ENCODE results near the gene SAFB.

The SAFB gene

DNA sequence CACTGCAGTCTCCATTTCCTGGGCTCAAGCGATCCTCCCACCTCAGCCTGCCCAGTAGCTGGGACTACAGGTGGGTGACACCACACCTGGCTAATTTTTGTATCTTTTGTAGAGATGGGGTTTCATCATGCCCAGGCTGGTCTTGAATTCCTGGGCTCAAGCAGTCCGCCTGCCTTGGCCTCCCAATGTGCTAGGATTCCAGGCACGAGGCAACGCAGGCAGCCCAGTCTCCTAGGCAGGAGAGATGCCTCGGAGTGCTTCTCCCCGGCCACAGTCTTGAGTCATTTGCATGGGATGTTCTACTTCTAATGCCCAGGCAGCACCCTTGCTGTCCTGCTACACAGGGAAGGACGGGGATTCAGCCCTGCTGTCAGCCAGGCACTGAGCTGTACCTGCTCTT is 48.7 kb downstream of the SAFB start:
- DNase-seq: no peak

DNA sequence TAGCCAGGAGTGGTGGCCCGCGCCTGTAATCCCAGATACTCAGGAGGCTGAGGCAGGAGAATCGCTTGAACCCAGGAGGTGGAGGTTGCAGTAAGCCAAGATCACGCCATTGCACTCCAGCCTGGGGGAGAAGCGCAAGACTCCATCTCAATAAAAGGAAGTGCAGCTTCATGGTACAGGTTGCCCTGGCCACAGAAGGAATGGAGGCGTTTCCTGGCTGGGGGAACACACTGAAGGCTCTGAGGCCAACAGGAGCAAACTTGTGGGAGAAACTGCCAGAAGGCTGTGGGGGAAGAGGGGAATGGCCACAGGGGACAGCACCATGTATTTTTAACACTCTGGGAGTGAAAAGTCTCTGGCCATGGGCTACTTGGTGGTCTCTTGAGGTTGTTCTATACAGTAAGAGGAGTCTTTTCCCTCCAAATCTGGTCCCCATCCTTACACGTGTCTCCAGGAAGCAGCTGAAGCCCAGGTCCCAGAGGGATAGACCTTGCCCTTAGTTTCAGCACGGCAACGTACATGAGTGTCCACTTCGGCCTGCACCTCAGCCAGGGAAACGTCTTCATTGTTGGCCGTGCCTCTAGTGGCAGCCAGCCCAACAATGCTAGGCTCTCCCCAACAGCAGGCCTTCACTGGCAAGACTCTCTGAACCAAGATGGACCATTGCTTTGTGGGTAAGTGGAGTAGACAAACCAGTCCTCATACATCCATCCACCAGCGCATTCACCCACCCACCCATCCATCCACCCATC is 50.0 kb downstream of the SAFB start:
- no peak for DNase-seq

DNA sequence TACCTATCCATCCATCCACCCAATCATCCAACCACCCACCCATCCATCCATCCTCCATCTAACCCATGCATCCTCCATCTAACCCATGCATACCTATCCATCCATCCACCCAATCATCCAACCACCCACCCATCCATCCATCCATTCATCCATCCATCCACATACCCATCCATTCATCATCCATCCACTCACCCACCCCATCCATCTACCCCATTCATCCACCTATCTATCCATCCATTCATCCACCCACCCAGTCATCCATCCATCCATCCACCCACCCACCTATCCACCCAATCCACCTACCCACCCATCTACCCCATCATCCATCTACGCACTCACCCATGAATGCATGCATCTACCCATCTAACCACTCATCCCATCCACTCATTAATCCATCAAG is 50.9 kb downstream of the SAFB start:
- no peak for DNase-seq

DNA sequence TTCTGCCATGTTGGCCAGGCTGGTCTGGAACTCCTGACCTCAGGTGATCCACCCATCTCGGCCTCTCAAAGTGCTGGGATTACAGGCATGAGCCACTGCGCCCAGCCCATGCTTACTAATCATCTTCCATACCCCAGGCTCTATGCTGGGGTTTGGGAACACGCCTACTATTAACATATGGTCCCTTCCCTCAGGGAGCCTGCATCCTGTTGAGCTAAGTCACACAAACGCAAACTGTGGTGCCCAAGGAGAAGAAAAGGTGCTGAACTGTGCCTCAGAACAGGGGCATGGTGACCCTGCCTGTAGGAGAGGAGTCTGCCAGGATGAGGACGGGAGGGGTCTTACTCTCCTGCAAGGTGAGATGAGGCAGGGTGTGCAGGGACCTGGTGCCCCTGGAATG is 51.8 kb downstream of the SAFB start:
- DNase-seq: no peak

DNA sequence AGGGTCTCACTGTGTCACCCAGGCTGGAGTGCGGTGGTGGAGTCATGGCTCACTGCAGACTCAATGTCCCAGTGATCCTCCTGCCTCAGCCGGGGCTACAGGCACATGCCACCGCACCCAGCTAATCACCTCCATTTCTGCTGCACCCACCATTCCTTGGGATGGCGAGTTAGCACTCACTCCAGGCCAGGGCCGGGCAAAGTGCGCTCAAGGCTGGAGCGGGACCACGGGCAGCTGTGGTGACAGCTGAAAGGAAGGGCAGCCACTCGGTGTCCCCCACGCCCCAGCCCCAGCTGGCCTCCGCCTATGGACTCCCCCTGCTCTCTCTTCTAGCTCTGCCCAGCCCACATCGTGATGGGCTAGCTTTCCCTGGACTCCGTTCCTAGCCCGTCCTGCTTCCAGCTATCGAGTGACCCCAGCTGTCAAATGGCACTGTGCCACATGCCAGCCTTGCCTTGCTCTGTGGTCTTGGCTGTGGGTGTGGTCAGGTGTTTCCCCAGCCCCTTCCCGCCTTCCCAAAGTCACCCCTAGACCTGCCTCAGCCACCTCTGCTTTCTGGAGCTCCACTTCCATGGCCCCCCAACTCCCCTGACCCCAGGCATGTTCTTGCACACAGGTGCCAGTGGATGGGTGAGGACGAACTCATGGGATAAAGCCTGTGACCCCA is 53.4 kb downstream of the SAFB start:
- DNase-seq: no peak

DNA sequence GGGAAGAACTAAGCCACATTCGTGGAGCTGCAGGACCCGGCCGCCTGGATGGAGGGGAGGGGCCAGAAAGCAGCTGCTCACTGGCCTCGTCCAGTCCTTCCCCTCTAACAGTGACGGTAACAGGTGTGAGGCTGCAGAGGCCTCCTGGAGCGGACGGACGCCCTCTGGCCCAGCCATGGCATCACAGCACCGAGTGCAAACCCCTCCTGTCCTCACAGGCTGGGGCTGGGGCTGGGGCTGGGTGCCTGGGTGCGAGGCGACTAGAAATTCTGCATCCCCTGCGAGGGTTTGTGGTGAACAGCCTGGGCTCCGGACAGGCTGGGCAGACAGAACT is 53.9 kb downstream of the SAFB start:
- DNase-seq: no peak

DNA sequence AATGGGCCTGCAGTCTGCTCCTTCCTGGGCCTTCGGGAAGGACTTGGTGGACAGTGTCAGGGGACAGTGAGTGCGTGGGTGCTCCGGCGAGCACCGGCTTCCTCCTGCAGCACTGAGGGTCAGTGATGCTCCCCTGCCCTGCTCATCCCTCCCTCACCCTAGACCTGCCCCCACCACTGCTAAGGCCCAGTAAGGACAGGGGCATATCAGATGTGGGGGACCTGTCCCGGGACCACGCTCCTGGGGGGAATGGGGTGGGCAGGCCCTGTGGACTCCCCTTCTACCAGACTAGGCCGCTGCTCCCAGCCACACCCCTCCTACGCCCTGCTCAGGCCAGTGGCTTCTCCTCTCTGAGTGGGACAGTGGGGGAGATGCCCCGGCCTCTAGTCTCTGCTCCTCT is 54.3 kb downstream of the SAFB start:
- DNase-seq: no peak

DNA sequence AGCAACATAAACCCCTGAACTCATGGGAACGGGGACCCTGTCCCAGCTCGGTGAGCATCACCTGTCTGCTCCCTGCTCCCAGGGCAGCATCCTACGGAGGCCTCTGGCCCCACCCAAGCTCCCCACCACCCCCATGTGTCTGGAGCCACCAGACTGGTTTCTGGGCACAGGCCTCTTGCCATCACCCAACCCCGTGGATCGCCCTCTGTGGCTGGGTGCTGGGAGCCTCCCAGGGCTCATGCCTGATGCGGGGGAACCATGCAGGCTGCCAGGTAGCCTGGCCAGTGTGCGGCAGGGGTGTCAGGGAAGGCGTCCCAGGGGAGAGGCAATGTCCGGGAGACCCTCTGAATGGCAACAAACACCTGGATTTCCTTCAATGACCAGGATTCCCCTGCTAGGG is 54.7 kb downstream of the SAFB start:
- DNase-seq: no peak

DNA sequence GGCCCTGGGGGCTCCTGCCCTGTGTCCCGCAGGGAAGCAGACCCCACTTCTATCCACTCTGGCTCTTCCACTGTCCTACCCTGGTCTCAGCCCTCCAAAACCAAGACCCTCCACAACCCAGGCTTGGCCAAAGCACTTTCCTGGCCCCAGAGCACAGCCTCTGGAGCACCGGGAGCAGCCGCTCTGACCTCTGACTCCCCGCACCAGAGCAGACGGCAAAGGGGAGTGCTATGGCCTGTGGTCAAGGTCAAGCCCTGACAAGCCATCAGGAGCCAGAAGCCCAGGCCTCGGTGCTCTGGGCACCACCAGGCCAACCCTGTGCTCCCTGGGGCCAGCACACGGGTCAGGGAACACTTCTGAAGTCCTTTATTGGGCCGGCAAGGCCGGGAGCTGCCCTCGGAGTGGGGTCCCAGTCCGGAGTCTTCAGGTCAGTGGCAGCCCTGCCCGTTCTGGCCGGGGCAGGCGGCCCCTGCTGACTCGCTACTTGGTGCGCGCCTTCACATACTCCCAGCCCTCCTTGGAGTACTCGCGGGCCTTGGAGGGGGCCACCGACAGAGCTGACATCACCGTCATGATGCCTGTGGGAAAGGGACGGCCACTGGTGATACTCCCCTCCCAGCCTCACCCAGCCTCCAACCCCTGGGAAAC is 55.3 kb downstream of the SAFB start:
- DNase-seq: no peak

DNA sequence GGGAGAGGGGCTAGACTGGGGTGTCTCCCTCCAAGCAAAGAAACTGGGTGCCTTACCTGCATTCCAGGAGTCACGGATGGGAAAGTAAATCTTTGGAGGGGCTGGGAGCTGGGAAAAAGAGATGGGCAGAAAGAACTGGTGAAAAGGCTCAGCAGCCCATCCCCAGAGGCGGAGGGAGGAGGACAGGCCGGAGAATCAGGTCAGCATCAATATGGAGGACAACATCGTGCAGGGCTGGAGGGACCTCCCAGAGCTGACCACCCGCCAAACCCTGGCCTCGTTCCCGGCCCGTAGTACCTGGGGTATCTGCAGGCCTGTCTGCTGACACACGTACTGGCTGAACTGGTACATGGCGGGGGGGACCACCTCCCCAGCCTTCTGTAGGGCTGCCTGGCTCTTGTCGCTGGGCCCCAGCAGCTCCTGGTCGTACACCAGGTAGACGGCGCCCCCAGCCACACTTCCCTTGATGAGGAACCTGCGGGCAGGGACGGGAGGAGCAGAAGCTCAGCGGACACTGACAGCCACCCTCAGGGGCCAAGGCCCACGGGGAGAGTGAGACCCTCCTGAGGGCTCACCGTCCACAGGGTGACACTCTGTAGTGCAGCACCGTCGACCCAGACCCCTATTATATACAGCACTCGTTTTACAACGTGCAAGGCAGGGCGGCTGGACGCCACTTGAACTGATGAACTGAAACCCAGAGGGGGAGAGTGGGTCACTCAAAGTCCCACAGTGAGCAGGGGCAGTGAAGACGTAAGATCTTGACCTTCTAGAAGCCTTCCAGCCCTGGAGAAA is 56.6 kb downstream of the SAFB start:
- no peak for DNase-seq

DNA sequence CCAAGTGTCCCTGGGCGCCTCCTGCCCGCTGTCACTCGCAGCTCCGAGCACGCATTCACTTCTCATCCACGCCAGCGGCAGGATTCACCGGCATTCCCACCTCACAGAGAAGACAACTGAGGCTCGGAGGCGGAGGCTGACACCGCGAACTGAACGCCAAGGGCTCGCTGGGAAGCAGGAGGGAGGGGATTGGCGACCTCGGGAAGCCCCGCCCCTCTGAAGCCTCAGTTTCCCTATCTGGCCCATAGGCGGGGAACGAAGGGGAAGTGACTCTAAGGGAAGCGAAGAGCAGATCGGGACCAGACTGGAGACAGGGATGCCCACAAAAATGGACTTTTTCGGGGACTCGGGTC is 57.2 kb downstream of the SAFB start:
- DNase-seq: no peak

DNA sequence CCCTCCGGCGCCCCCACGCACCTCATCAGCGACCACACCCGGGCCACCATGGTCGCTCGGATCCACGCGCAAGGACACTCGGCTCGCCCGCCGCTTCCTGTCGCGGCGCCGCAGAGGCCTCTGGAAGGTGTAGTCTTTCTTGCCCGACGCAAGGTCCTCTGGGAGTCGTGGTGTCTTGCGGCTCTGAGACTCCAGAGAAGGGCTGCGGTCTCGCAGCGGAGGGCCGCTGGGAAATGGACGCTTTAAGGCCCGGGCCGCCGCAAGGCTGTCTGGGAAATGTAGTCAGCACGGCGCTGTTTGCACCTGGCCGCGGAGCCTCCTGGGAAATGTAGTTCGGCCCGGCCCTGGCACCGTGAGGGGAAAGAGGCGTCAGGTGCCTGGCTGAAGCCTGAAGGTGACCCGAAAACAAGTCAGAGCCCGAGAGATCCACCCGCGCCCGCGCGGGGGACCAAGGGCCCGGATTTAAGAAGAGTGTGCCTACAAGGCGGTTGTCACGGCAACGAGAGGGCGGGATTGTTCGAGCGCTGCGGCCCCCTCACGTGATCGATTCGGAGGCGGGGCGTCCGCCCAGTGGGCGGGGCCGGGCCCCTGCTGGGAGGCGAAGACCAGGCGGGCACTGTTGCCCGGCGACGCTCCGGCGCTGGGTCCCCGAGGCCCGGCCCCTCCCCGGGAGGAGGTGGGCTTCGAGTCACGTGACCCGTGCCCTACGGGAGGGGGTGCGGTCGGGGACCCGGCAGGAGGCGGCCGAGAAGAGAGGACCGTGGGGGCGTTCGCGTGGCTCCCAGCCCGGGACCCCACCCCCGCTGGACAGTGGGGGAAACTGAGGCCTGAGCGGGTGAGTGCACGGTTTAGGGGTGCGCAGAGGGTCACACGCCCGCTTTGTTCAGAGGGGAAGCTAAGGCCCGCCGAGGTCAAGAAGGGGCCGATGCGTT is 57.8 kb downstream of the SAFB start, which contains the start of the genes HSD11B1L and MICOS13:
Gene HSD11B1L, plus strand, starts transcription at position 591 of the 932 bp plus-strand sequence. CDS start 3,806 bp downstream, outside the sequence.
Gene MICOS13, minus strand, starts transcription at position 80 of the 932 bp plus-strand sequence. Its CDS starts 30 bp downstream, at position 50.
- DNase-seq: peak; percentile 99

DNA sequence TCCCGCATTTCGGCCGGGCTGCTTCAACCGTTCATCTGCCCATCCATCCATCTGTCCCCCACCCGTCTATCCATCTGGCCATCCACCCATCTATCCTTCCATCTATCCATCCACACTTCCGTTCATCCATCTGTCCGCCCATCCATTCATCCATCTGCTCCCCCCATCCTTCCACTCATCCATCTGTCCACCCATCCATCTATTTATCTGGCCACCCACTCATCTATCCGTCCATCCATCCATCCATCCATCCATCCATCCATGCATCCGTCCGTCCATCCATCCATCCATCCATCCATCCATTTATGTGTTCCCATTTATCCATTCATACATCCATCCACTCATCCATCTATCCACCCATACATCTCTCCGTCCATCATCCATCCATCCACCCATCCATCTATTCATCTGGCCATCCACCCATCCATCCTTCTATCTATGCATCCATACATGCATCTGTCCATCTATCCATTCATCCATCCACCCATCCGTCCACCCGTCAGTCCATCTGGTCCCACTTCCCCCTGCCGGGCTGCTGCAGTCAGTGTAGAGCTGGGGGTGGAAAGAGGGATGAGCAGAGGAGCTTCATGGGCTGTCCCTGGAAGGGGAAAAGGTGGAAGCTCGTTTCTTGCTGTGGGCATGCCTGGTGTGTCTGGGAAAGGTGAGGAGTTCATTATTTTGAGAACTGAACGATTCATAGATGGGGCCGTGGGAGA is 58.7 kb downstream of the SAFB start:
- DNase-seq: no peak

DNA sequence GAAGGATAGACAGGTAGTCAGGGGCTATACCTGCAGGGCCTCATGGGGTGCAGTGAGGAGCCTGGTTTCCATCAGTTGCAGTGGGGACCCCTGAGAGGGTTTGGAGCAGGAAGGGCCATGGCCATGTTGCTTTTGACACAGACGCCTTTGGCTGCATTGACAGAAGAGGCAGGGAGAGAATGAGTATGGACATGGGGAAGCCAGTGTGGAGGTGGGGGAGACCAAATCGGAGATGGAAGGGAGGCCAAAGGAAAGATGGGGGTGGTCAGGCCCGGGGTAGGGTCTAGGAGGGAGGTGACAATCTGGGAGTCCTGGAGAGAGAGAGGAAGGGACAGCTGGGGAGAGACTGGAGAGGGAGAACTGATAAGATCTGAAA is 59.2 kb downstream of the SAFB start:
- no peak for DNase-seq

DNA sequence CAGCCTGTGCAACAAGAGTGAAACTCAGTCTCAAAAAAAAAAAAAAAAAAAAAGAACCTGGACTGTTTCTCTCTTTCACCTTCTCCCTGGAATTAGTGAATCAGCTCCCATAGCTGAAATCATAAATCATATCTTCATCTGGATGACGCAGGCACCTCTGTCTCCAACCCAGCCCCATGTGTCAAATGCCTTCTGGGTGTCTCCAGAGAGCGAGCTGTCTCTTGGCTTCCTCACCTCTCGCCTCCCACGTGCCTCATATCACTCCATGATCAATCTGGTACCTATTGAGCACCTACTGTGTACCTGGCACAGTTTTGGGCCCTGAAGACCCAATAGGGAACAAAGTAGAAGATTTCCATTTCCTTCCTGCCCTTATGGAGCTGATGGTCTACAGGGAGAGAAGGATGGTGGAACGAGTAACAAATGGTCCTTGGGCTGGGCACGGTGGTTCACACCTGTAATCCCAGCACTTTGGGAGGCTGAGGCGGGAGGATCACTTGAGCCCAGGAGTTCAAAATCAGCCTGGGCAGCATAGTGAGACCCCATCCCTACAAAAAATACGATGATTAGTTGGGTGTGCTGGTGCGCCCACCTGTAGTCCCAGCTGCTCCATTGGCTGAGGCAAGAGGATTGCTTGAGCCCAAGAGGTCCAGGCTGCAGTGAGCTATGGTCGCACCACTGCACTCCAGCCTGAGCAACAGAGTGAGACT is 60.4 kb downstream of the SAFB start:
- no peak for DNase-seq

DNA sequence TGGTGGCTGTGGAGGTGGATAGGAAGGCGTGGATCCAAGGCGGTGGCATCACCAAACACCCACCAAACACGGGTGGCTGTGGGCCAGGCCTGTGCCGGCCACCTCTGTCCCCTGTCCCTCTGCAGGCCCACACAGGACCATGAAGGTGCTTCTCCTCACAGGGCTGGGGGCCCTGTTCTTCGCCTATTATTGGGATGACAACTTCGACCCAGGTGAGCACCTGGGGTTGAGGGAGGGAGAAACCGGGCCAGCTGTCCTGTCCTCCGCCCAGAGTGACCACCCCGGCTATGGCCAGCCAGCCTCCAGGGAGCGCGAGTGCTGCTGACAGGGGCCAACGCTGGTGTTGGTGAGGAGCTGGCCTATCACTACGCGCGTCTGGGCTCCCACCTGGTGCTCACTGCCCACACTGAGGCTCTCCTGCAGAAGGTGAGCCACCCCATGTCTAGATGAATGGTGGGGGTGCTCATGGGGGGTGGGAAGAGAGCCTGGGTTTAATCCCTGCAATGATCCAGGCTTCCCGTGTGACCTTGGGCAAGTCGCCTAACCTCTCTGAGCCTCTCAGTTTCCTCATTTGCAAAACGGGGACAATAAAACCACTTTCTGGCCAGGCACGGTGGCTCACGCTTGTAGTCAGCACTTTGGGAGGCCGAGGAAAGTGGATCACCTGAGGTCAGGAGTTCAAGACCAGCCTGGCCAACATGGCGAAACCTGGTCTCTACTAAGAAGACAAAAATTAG is 62.0 kb downstream of the SAFB start:
- DNase-seq: no peak

DNA sequence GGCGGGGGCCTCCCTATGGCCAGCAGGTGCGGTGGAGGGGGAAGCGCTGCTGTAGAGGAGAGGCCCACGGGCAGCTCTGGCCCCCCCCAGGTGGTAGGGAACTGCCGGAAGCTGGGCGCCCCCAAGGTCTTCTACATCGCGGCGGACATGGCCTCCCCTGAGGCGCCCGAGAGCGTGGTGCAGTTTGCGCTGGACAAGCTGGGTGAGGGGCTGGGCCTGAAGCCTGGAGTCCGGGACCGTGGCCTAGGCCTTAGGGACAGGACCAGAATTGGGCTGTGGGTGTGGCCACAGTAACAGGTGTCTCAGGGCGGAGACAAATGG is 63.4 kb downstream of the SAFB start:
- no peak for DNase-seq

DNA sequence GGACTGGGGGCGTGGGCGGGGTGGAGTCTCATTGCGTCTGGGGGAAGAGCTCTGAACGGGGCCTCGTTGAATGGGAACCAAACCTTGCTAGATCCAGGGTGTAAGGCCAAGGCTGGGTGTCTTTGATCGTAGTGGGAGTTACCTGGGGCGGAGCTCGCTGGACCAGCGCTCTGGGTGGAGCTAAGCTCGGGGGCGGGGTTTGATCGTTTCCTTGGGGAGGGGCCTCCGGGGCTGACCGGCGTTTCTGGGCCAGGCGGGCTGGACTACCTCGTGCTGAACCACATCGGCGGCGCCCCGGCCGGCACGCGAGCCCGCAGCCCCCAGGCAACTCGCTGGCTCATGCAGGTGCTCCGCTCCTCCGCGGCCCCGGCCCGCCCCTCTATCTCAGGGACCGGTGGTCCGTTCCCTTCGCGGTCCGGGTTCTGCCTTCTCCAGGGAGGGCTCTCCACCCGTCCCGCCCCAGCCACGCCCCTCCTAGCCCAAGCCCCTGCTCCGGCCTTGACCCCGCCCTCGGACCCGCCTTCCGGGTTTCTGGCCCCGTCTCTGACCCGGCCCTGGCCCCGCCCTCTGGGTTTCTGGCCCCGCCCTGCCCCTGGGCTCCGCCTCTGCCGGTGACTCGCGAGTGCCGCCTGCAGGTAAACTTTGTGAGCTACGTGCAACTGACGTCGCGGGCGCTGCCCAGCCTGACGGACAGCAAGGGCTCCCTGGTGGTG is 63.9 kb downstream of the SAFB start:
- peak; percentile 60 for DNase-seq

DNA sequence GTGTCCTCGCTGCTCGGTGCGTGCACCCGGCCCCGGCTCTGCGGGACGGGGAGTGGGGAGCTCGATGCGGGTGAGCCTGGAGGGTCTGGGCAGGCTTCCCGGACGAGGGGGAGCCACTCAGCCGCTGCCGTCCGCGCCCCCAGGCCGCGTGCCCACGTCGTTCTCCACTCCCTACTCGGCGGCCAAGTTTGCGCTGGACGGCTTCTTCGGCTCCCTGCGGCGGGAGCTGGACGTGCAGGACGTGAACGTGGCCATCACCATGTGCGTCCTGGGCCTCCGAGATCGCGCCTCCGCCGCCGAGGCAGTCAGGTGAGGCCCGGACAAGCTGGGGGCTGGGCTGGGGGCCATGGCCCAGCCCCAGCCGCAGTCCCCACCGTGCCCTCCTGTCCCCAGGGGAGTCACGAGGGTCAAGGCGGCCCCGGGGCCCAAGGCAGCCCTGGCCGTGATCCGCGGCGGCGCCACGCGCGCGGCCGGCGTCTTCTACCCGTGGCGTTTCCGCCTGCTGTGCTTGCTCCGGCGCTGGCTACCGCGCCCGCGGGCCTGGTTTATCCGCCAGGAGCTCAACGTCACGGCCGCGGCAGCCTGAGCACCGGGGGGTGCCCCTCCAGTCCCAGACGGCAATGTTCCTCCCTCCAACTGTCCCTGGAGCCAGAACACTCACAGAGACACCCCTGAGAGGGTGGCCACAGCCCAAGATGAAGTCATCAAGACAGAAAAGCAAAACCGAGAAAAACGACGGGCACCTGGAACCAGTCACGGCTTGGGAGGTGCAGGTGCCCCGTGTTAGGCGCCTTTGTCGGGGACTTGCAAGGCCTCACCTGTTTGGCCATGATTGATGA is 64.7 kb downstream of the SAFB start:
- DNase-seq: no peak
